Measurements from ENCODE around the gene ADCK2. TPM values are rescaled to one million over a fixed set of nuclear protein-coding genes. Genes with fewer than 3 reads are reported as not detected.

ADCK2 gene
- total RNA-seq, 1 experiment from 2014 or later = 7.5 TPM

GRCh38 chr7:140656548-140657515 lies 15.9 kb upstream of the ADCK2 start:
- no peak for TF ChIP-seq EZH2 (IDR thresholded peaks at IDR 0.05; ENCODE audit: borderline replicate concordance, low read depth, low read length, poor library complexity, severe bottlenecking)
- TF ChIP-seq, protein P1, sequence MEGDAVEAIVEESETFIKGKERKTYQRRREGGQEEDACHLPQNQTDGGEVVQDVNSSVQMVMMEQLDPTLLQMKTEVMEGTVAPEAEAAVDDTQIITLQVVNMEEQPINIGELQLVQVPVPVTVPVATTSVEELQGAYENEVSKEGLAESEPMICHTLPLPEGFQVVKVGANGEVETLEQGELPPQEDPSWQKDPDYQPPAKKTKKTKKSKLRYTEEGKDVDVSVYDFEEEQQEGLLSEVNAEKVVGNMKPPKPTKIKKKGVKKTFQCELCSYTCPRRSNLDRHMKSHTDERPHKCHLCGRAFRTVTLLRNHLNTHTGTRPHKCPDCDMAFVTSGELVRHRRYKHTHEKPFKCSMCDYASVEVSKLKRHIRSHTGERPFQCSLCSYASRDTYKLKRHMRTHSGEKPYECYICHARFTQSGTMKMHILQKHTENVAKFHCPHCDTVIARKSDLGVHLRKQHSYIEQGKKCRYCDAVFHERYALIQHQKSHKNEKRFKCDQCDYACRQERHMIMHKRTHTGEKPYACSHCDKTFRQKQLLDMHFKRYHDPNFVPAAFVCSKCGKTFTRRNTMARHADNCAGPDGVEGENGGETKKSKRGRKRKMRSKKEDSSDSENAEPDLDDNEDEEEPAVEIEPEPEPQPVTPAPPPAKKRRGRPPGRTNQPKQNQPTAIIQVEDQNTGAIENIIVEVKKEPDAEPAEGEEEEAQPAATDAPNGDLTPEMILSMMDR (conservative IDR thresholded peaks at IDR 0.05; ENCODE audit: low read depth, low read length) = no peak
- no TSS peak for BruUV-seq (replicated peaks)
- H3K4me3 ChIP-seq (ENCODE audit: low read depth, low read length, poor library complexity, severe bottlenecking) = no peak overlapping the region
- ChIA-PET POLR2A (ENCODE audit: low non-redundant PET) (no interaction called here), CTCF (interaction anchor here (2.1 kb wide), 1 partner anchor 139 kb away, joined by 8 read pairs; no protein-coding TSS in a partner anchor)
- H3K27ac ChIP-seq (ENCODE audit: low read depth, low read length, poor library complexity, severe bottlenecking) = no peak overlapping the region
- H3K9me3 ChIP-seq (ENCODE audit: low read depth, low read length, poor library complexity, severe bottlenecking) = no peaks in the 10 kb centered on the region
- no peaks in the 10 kb centered on the region for H3K4me1 ChIP-seq (ENCODE audit: insufficient read depth, low read length, poor library complexity, severe bottlenecking)
- DNase-seq (ENCODE audit: low spot score) = no peak
- no peaks in the 10 kb centered on the region for H3K36me3 ChIP-seq (ENCODE audit: insufficient read depth, low read length, poor library complexity, severe bottlenecking)
- intact Hi-C loops (cut with micrococcal nuclease; ENCODE audit: unreplicated experiment) = no loop called here
- H3K27me3 ChIP-seq (replicated peaks; ENCODE audit: insufficient read depth, low read depth, low read length, poor library complexity) = no peaks in the 10 kb centered on the region

DNA sequence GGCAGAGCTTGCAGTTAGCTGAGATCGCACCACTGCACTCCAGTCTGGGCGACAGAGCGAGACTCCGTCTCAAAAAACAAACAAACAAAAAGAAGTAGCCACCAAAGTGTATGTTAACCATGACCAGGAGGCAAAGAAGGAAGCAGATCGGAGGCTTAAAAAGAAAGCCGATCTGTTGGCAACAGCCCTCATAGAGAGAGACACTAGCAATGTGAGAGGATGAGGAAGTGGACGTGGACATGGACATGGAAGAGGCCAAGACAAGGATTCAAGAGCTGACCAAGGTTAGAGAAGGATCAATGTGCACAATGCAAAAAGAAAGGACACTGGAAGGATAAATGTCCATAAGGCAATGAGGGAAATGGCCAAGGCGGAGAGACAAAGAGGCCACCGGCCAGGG lies 14.9 kb upstream of the ADCK2 start:
- Histone ChIP-seq H3K4me3 (ENCODE audit: low read depth, low read length, poor library complexity, severe bottlenecking) (no peak overlapping the region), H3K4me1 (ENCODE audit: insufficient read depth, low read length, poor library complexity, severe bottlenecking) (no peaks in the 10 kb centered on the region), H3K36me3 (ENCODE audit: insufficient read depth, low read length, poor library complexity, severe bottlenecking) (no peaks in the 10 kb centered on the region), H3K27me3 (replicated peaks; ENCODE audit: insufficient read depth, low read depth, low read length, poor library complexity) (no peaks in the 10 kb centered on the region), H3K9me3 (ENCODE audit: low read depth, low read length, poor library complexity, severe bottlenecking) (no peaks in the 10 kb centered on the region), H3K27ac (ENCODE audit: low read depth, low read length, poor library complexity, severe bottlenecking) (no peak overlapping the region)
- DNase-seq (ENCODE audit: low spot score) = no peak
- intact Hi-C loops (cut with micrococcal nuclease; ENCODE audit: unreplicated experiment) = no loop called here
- no TSS peak for BruUV-seq (replicated peaks)
- no peak for TF ChIP-seq EZH2 (IDR thresholded peaks at IDR 0.05; ENCODE audit: borderline replicate concordance, low read depth, low read length, poor library complexity, severe bottlenecking)
- TF ChIP-seq, protein P1 (conservative IDR thresholded peaks at IDR 0.05; ENCODE audit: low read depth, low read length) = no peak
- ChIA-PET POLR2A (ENCODE audit: low non-redundant PET) (no interaction called here), CTCF (no interaction called here)

DNA sequence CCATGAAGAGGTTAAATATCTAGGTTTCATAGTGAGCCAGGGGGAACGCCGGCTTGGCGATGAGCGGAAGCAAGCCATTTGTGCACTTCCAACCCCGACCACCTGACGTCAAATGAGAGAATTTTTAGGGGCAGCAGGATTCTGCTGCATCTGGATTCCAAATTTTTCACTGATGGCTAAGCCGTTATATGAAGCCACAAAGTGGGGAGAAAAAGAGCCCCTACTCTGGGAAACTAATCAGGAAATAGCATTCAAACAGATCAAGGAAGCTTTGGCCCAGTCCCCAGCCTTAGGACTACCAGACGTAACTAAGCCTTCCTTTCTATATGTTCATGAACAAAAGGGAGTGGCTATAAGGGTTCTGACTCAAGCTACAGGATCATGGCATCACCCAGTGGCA lies 12.9 kb upstream of the ADCK2 start:
- no peak overlapping the region for H3K27ac ChIP-seq (ENCODE audit: low read depth, low read length, poor library complexity, severe bottlenecking)
- ChIA-PET CTCF (interaction anchor here (0.6 kb wide), 1 partner anchor 324 kb away, joined by 6 read pairs; no protein-coding TSS in a partner anchor), POLR2A (ENCODE audit: low non-redundant PET) (no interaction called here)
- no peaks in the 10 kb centered on the region for H3K4me1 ChIP-seq (ENCODE audit: insufficient read depth, low read length, poor library complexity, severe bottlenecking)
- H3K4me3 ChIP-seq (ENCODE audit: low read depth, low read length, poor library complexity, severe bottlenecking) = no peak overlapping the region
- intact Hi-C loops (cut with micrococcal nuclease; ENCODE audit: unreplicated experiment) = loop anchor here (5.0 kb wide), 1 partner anchor 352 kb away; the partner anchor contains the start of gene MRPS33
- TF ChIP-seq, protein P1 (conservative IDR thresholded peaks at IDR 0.05; ENCODE audit: low read depth, low read length) = no peak
- no peak for TF ChIP-seq EZH2 (IDR thresholded peaks at IDR 0.05; ENCODE audit: borderline replicate concordance, low read depth, low read length, poor library complexity, severe bottlenecking)
- no peak for DNase-seq (ENCODE audit: low spot score)
- no peaks in the 10 kb centered on the region for H3K27me3 ChIP-seq (replicated peaks; ENCODE audit: insufficient read depth, low read depth, low read length, poor library complexity)
- no peaks in the 10 kb centered on the region for H3K36me3 ChIP-seq (ENCODE audit: insufficient read depth, low read length, poor library complexity, severe bottlenecking)
- no TSS peak for BruUV-seq (replicated peaks)
- H3K9me3 ChIP-seq (ENCODE audit: low read depth, low read length, poor library complexity, severe bottlenecking) = no peaks in the 10 kb centered on the region

Measured in A673 (cell line).